Right lung (tissue), 5 donors: Measurements from ENCODE around the gene TAF4. TPM values are rescaled to one million over a fixed set of nuclear protein-coding genes. Genes with fewer than 3 reads are reported as not detected.

Source experiments
- DNase-seq, 2 donors: peaks; one replicate each; pipeline ENCODE4 v3.0.0-alpha.2; 2013
- polyA plus RNA-seq, 5 donors: library from polyadenylated mRNA; unstranded; fragments of 120-200 nt; gene quantifications; one replicate each; pipeline versions ENCODE4 v1.2.1 to v1.2.3, GENCODE V29; 2013; ENCODE audit warnings: inconsistent platforms in 1 of 5, low replicate concordance in 1 of 5; ENCODE audit not compliant: insufficient read length in 5 of 5, insufficient read depth in 1 of 5

The TAF4 gene
- polyA plus RNA-seq, 5 donors, result 13.0 to 17.7 (median 15.9) TPM

- DNase-seq, result no peak
These were observed 132.2 kb downstream of the TAF4 start for GRCh38 chr20:61933481-61933950.

GRCh38 chr20:61932711-61933480 is 132.8 kb downstream of the TAF4 start:
- no peak for DNase-seq

- no peak for DNase-seq
These were observed 133.5 kb downstream of the TAF4 start for GRCh38 chr20:61932199-61932592.

- no peak for DNase-seq
These were observed 134.0 kb downstream of the TAF4 start for GRCh38 chr20:61931476-61932198.

GRCh38 chr20:61930776-61931475 is 134.8 kb downstream of the TAF4 start:
- DNase-seq, result no peak

- no peak for DNase-seq
These were observed 135.6 kb downstream of the TAF4 start for GRCh38 chr20:61929971-61930666.

GRCh38 chr20:61929561-61929960 is 136.1 kb downstream of the TAF4 start:
- no peak for DNase-seq

- DNase-seq, result no peak
These were observed 137.7 kb downstream of the TAF4 start for GRCh38 chr20:61927826-61928541.

GRCh38 chr20:61927193-61927825 is 138.4 kb downstream of the TAF4 start:
- no peak for DNase-seq

- no peak for DNase-seq
These were observed 138.9 kb downstream of the TAF4 start for GRCh38 chr20:61926796-61927192.

- DNase-seq, result no peak
These were observed 139.4 kb downstream of the TAF4 start for GRCh38 chr20:61926253-61926613.

GRCh38 chr20:61925555-61926252 is 140.0 kb downstream of the TAF4 start:
- DNase-seq, result no peak

GRCh38 chr20:61924858-61925554 is 140.7 kb downstream of the TAF4 start:
- DNase-seq, result no peak

Other genes with a start within 250 kb of the TAF4 start
- gene LSM14B, start 56.6 kb upstream of the TAF4 start, polyA plus RNA-seq, result 10 to 100 TPM; 52.4 to 64.1 (median 58.2) TPM
- gene PSMA7, start 77.5 kb upstream of the TAF4 start, polyA plus RNA-seq, result 100 to 1,000 TPM; 140 to 204 (median 158) TPM
- 10 to 100 TPM; 19.2 to 26.8 (median 23.8) TPM for gene SS18L1, start 77.9 kb upstream of the TAF4 start, polyA plus RNA-seq
- 10 to 100 TPM; 25.1 to 37.7 (median 32.4) TPM for gene MTG2, start 117.1 kb upstream of the TAF4 start, polyA plus RNA-seq
- gene HRH3, start 154.4 kb upstream of the TAF4 start, polyA plus RNA-seq, result under 1 TPM in 1 of 5 donors, not detected in 4; 0.06 TPM
- 10 to 100 TPM; 25.8 to 32.7 (median 29.1) TPM for gene OSBPL2, start 172.6 kb upstream of the TAF4 start, polyA plus RNA-seq
- 10 to 100 TPM; 29.0 to 68.3 (median 37.5) TPM for gene ADRM1, start 237.1 kb upstream of the TAF4 start, polyA plus RNA-seq